H54 (cell line): ENCODE measurements around the gene GUCY2D.
"Not testable (repeated sequence)": the region's sequence is repeated elsewhere in the genome, so short reads cannot be mapped to it uniquely, and the experiment has no call there.

Experiments used
- DNase-seq: peaks from one replicate; pipeline ENCODE4 v3.0.0; 2011; ENCODE audit warnings: low spot score, mixed read lengths; ENCODE audit not compliant: insufficient read length
- FAIRE-seq: peaks from 3 replicates; lab custom pipeline; 2011; peaks lifted over from hg19 to GRCh38; lab: Jason Lieb, UNC
- POLR2A ChIP-seq: IDR thresholded peaks from 2 replicates; pipeline ENCODE4 v1.6.1; 2011; ENCODE audit warnings: low read depth, mild to moderate bottlenecking, low read length

Gene GUCY2D

GRCh38 chr17:8019166-8019565 is 16.8 kb downstream of the GUCY2D start:
- FAIRE-seq (no peak), DNase-seq (no peak)
- TF ChIP-seq POLR2A = no peak

- DNase-seq (no peak), FAIRE-seq (no peak)
- no peak for TF ChIP-seq POLR2A
Observed at GRCh38 chr17:8019665-8020650, 17.5 kb downstream of the GUCY2D start.

DNA sequence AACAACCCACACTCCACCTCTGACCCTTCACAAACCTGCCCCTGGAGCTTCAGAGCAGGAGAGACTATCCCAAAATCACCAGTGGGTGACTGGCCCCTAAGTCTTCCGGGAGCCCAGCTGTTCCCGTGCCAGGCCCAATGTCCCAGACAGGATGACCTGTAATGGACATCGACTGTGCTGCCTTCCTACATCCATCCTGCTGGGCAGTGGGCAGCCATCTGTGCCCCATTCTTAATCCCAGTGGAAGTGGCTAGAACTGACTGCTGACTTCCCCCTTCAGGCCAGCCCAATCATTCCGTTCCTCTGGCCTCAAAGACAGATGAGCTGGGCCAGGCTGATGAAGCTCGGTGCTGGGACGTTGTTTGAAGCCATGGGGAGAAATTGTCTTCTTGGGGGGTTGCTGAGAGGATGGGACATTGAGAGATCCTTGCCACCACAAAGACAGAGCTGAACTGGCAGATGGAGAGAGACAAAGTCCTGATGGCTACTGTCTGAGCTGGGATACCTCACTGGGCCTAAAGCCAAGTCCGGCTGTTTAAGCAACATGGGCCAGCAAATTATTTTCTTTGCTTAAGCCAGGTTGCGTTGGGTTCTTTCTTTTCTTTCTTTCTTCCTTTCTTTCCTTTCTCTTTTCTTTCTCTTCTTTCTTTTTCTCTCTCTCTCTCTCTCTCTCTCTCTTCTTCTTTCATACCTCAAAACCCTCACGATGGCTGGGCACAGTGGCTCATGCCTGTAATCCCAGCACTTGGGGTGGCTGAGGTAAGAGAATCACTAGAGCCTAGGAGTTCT is 18.6 kb downstream of the GUCY2D start:
- FAIRE-seq (no peak), DNase-seq (no peak)
- TF ChIP-seq POLR2A = no peak

DNA sequence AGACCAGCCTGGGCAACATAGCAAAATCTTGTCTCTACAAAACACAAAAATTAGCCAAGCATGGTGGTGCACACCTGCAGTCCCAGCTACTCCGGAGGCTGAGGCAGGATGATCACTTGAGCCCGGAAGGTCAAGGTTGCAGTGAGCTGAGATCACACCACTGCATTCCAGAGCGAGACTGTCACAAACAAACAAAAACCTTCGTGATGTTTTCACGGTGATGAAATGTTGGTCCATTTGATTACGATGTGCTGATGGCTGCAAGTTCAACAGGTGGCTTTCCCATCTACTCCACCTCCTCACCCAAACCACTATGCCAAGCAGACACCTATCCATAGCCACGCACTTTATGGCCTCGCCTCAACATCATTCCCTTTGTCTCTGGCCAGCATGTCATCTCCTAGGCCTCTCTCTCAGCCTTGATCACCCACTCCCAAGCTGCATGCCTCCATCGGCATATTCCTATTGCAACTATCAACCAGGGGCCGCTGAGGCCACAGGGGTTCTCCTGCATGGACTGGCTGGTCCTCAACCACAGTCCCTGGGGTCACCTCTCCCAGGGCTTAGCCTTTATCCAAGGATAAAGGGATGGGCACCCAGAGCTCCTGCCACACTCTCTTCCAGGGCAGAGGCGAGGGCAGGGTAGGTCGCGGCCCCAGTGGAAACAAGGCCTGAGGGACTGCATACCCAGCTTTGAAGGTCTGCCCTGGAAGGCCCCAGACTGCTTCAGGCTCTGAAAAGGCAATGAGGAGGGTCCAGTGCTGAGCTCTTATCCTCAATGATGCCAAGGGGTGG is 19.3 kb downstream of the GUCY2D start:
- TF ChIP-seq POLR2A = no peak
- no peak for FAIRE-seq
- no peak for DNase-seq

DNA sequence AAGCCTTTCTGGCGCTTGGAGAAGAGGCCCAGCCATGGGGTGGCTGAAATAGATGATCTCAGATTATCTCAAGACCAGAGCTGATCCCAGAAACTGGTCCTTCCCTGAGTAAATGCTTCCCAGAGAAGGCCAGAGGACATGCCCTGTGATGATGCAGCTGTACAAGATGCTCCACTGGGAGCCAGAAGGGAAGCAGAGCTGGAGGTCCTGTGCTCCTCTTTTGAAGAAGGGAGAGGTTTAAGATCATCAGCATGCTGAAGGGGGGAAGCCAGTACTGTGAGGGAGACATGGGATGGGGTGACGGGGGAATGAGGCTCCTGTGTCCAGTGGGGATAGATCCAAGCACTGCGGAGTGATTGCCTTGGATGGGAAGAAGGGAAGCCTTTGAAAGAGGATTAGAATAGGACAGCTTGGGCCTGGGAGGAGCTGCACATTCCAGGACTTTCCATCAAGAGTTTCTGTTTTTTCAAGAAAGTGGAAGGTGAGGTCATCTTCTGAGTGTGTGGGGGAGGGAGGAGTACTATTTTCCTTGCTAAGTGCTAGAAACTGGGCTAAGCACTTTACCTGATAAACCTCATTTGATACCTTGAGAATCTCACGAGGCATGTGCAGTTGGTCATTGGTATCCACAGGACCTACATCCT is 20.1 kb downstream of the GUCY2D start:
- TF ChIP-seq POLR2A = no peak
- FAIRE-seq (no peak), DNase-seq (no peak)

GRCh38 chr17:8024161-8024560 is 21.7 kb downstream of the GUCY2D start:
- DNase-seq, FAIRE-seq: not testable (repeated sequence)

GRCh38 chr17:8025176-8025911 is 22.9 kb downstream of the GUCY2D start:
- no peak for DNase-seq
- TF ChIP-seq POLR2A = no peak
- no peak for FAIRE-seq

DNA sequence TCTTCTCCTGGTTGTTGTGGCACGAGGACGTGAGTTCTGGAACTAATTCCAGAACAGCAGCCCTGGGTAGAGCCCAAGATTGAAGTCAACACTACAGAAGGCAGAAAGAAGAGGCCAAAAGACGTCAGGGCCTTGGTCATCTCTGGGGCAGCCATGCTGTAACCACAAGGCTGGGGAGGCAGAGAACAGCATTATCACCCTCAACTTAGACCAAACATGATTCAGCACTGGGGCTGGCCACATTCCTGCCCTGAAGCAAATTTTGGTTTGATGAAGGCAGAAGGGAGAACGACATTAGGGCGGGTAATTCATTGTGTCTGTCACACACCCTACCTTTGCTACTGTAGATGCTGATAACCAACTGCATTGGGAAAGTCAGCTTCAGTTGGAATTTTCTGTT is 26.7 kb downstream of the GUCY2D start:
- no peak for DNase-seq
- no peak for TF ChIP-seq POLR2A
- no peak for FAIRE-seq

- TF ChIP-seq POLR2A = no peak
- no peak for FAIRE-seq
- no peak for DNase-seq
Observed at GRCh38 chr17:8031261-8031661, 28.8 kb downstream of the GUCY2D start.

- no peak for TF ChIP-seq POLR2A
- FAIRE-seq (no peak), DNase-seq (no peak)
Observed at GRCh38 chr17:8031950-8032349, 29.5 kb downstream of the GUCY2D start.

DNA sequence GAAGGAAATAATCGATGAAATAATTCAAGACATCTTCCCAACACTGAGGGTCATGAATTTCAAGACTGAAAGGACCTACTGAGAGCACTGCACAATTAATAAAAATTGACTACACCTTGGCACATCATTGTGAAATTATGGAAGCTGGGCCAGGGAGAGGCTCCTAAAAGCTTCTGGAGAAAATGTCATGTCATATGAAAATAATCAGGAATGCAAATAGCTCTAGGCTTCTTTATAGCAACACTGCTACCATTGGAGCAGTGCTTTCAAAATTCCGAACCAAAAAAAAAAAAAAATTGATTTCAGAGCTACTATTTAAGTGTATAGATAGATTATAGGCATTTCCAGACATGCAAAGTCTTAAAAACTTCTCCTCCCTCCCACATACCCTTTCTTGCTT is 30.0 kb downstream of the GUCY2D start:
- DNase-seq (no peak), FAIRE-seq (no peak)
- TF ChIP-seq POLR2A = no peak

GRCh38 chr17:8038954-8039610 is 36.7 kb downstream of the GUCY2D start, which contains the start of gene ALOX15B:
Gene ALOX15B (plus strand): TSS chr17:8039059. CDS start chr17:8039156, 97 bp downstream.
- FAIRE-seq (no peak), DNase-seq (no peak)
- TF ChIP-seq POLR2A = no peak
